Measurements from ENCODE around the gene NME8.
"Not testable (repeated sequence)": the region's sequence is repeated elsewhere in the genome, so short reads cannot be mapped to it uniquely, and the experiment has no call there.

- TF ChIP-seq CTCF (conservative IDR thresholded peaks at IDR 0.05; ENCODE audit: low read depth, low read length); EZH2 (IDR thresholded peaks at IDR 0.05; ENCODE audit: borderline replicate concordance, low read depth, low read length, poor library complexity, severe bottlenecking): not testable (repeated sequence)
These were observed 36.2 kb upstream of the NME8 start for GRCh38 chr7:37812161-37812580.
